Stimulated activated CD8-positive, alpha-beta memory T cell treated with anti-CD3 and anti-CD28 coated beads, Interleukin-2, amount 100 ng/mL, for 48 hours (primary cell): ENCODE measurements around the gene DAPK1.

Experiments
- DNase-seq, 2 donors: peaks; one replicate each; pipeline ENCODE4 v3.0.0-alpha.2; 2020; ENCODE audit warnings: low read depth in 2 of 2

Gene DAPK1

GRCh38 chr9:87712801-87713277 is 215.2 kb downstream of the DAPK1 start:
- no peak for DNase-seq

- peak in 1 of 2 donors; percentile 15 for DNase-seq
These were observed 215.8 kb downstream of the DAPK1 start for GRCh38 chr9:87713278-87713987.

DNA sequence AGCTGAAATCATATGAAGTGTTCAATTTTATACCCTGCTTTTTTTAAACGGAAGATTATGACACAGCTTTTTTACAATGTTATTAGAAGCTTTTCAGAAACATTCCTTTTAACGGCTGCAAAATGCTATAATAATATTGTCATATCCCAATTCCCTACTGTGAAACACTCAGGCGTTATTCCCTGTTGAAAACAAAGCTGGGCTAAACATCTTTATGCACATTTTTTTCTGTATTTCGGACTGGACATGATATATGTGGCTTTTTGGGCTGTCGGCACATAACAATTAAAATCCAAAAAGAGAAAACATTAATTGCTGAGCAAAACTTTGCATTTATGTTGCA is 216.3 kb downstream of the DAPK1 start:
- DNase-seq, result no peak

DNA sequence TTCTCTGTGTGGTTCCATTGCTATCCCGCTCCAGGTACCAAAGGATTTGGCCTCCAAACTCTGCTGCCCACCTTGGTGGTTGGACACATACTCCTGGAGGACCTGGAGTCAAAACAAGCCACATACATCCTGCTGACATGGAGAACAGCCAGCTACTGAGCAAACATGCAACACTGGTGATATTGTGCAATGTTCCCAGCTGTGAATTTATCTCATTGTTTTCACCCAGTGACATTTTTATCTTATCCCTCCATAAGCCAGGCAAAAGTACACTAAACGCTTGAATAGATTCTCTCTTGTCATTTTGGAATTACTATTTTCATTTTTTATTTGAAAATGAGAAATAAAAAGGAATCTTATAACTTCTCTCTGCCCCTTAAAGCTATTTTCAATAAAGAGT is 217.2 kb downstream of the DAPK1 start:
- no peak for DNase-seq

- DNase-seq, result no peak
These were observed 218.5 kb downstream of the DAPK1 start for GRCh38 chr9:87716141-87716540.

GRCh38 chr9:87717456-87717855 is 219.8 kb downstream of the DAPK1 start:
- DNase-seq, result no peak

- DNase-seq, result no peak
These were observed 220.6 kb downstream of the DAPK1 start for GRCh38 chr9:87718231-87718630.

GRCh38 chr9:87718852-87719612 is 221.4 kb downstream of the DAPK1 start:
- no peak for DNase-seq

GRCh38 chr9:87720173-87720572 is 222.5 kb downstream of the DAPK1 start:
- no peak for DNase-seq

DNA sequence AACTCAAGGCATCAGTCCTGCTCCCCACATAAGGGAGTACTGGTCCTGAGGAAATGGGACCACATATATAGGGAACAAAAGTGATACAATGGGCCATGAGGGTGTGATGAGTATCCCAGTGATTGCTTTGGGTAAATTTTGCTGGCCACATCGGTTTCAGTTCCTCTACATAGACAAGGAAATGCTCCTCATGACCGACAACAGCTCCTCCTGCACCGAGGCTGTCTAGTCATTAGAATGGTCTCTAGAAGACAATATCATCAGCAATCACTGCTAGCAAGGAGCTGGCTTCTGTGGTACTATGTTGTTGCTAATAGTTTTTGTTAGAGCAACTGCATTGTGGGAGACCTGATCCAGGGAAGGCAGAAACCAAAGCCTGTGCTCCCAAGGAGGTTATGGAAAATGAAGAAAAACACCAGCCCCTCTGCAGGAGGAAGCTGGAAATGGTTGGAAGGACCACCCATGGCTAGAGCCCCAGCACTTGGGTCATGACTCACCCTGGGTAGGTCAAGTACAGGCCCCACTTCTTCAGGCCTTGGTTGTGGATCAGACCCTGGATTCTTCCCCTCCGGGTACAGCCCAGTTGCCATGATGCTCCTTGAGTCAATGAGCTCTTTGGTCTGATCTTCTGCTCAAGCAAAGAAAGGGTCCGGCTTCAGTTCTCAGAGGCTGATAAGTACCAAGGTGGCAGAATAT is 224.9 kb downstream of the DAPK1 start:
- no peak for DNase-seq

DNA sequence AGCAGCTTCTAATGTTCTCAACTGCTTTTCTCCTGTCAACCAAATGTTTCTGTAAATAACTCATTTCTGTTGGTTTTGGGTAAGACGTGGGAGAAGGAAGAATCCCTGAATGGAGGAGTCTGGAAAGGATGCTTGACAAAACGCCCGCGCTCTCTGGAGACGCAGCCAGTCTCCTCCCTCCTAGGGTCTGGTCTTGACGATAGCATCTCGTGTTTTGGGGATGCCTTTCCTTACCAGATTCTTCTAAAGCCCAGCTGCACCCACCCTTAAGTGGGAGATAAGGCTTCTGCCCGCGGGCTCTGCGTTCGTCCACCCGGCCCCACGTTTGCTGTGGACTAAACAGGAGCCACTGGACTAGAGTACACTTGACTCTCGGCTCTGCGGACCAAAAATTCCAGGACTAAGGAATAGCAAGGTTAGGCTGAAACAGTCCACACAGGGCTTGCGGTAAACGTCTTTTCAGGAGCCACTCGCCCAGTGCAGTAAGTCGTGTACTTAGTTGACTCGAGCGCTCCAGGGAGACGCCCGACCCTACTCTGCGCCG is 227.8 kb downstream of the DAPK1 start:
- no peak for DNase-seq

DNA sequence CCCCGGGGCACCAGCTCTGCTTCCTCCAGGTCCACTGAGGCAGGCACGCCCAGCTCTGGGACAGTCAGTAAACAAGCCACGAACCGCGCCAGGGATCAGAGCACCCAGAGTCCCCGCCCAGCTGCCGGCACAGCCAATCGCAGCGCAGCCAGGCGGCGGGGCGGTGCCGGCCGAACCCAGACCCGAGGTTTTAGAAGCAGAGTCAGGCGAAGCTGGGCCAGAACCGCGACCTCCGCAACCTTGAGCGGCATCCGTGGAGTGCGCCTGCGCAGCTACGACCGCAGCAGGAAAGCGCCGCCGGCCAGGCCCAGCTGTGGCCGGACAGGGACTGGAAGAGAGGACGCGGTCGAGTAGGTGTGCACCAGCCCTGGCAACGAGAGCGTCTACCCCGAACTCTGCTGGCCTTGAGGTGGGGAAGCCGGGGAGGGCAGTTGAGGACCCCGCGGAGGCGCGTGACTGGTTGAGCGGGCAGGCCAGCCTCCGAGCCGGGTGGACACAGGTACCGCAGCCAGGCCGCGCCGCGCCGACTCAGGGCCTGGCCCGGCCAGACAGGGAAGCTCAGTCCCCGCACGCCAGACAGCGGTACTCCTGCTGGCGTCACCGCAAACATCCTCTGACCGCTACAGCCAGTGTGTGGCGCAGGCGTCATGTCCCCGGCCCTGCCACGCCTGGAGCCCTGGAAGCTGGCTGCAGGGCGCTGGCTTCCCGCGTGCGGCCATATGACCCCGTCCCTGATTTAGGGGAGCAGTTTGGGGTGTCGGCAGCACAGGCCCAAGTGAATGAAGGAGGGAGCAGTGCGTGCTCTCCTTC is 228.4 kb downstream of the DAPK1 start, which contains the start of gene CTSL:
Gene CTSL, plus strand, starts transcription at position 220 of the 810 bp plus-strand sequence. CDS start 1,485 bp downstream, outside the sequence.
- peak in 1 of 2 donors; percentile 28 for DNase-seq

- no peak for DNase-seq
These were observed 231.6 kb downstream of the DAPK1 start for GRCh38 chr9:87729246-87729645.

GRCh38 chr9:87731321-87731720 is 233.7 kb downstream of the DAPK1 start:
- no peak for DNase-seq

DNA sequence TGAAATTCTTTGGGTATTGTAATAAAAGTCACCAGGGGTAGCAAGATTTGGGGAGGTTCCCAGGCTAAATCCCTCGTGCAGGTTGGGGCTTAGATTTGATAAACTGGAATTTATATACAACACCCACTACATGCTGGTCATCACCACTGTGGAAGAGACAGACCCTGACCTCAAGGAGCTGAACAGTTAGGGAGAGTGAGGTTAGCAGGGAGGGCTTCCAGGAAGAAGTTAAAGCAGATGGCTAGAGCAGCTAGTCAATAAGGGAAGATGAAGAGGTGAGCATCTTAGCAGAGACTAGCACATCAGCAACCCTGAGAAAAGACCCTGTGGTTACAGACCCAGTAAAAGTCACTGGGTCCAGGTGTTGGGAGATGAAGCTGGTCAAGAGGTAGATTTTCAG is 234.7 kb downstream of the DAPK1 start:
- DNase-seq, result no peak

GRCh38 chr9:87732756-87733155 is 235.1 kb downstream of the DAPK1 start:
- DNase-seq, result no peak

DNA sequence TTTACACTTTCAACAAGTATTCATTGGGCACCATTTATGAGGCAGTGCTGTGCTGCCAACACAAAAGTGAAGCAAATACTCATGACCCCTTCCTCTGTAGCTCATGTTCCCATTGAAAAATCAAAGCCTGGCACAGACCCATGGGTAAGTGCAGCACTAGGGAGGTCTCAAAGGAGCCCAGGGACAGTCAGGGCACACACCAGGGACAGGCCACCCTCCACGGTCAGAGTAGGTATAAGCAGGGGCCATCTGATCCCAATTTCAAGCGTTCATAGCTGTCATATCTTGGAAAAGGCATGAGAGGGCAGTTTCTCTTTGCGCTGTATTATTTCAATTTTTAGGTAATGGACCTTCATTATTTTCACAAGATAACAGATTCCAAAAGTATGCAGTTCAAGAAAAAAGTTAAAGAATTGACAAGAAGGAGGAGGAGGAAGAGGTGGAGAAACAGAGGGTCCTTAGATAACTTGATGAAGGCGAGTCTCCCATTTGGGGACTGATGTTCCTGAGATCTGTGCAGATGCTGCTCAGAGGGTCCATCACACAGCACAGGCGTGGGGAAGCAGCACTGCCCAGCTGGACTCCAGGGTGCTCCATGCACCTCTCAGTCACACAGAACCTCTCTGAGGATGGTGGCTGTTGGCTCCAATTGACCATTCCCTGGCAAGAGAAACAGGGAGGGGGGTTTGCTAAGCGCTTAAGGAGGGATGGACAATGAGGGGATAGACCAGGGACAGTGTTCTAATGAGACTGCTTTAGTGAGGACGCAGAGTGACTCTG is 235.8 kb downstream of the DAPK1 start:
- DNase-seq, result no peak

- no peak for DNase-seq
These were observed 236.4 kb downstream of the DAPK1 start for GRCh38 chr9:87734106-87734505.

- no peak for DNase-seq
These were observed 241.9 kb downstream of the DAPK1 start for GRCh38 chr9:87739546-87739945.

DNA sequence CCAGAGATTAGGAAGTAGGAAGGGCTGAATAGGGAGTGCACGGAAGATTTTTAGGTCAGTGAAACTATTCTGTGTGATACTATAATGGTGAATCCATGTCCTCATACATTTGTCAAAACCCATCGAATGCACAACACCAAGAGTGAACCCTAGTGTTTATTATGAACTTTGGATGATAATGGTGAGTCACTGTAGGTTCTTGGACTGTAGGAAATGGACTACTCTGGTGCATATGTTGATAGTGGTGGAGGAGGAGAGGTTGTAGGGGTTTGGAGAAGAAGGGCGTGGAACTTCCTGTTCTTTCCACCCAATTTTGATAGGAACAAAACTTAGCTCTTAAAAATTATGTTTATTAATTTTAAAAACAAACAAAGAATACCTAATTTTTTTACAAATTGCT is 242.5 kb downstream of the DAPK1 start:
- DNase-seq, result no peak

GRCh38 chr9:87741326-87741725 is 243.7 kb downstream of the DAPK1 start:
- no peak for DNase-seq
